Ishikawa (cell line): ENCODE results near the gene ZBTB20.
A peak's percentile ranks its signal among the peaks of the same experiment; 100 is the strongest.

Source experiments
- CEBPB ChIP-seq: IDR thresholded peaks from 2 replicates; pipeline ENCODE4 v1.6.1; 2012
- CREB1 ChIP-seq: IDR thresholded peaks from 2 replicates; pipeline ENCODE4 v1.6.1; 2012; ENCODE audit warnings: low read depth
- EGR1 ChIP-seq: IDR thresholded peaks from 2 replicates; pipeline ENCODE4 v1.6.1; 2012
- EP300 ChIP-seq: IDR thresholded peaks from 2 replicates; pipeline ENCODE4 v1.6.1; 2012; ENCODE audit warnings: borderline replicate concordance
- FOXM1 ChIP-seq: IDR thresholded peaks from 2 replicates; pipeline ENCODE4 v1.6.1; 2012; ENCODE audit warnings: low read depth, borderline replicate concordance
- NFIC ChIP-seq: IDR thresholded peaks from 2 replicates; pipeline ENCODE4 v1.6.1; 2012
- RAD21 ChIP-seq: IDR thresholded peaks from 2 replicates; pipeline ENCODE4 v1.6.1; 2012; ENCODE audit warnings: low read depth
- REST ChIP-seq: IDR thresholded peaks from 2 replicates; pipeline ENCODE4 v1.6.1; 2012; ENCODE audit warnings: low read depth, mild to moderate bottlenecking
- TAF1 ChIP-seq: IDR thresholded peaks from 2 replicates; pipeline ENCODE4 v1.6.1; 2012; ENCODE audit warnings: low read depth, mild to moderate bottlenecking
- TCF12 ChIP-seq: IDR thresholded peaks from 2 replicates; pipeline ENCODE4 v1.6.1; 2012; ENCODE audit warnings: low read depth
- TEAD4 ChIP-seq: IDR thresholded peaks from 2 replicates; pipeline ENCODE4 v1.6.1; 2012
- YY1 ChIP-seq: IDR thresholded peaks from 2 replicates; pipeline ENCODE4 v1.6.1; 2012; ENCODE audit warnings: low read depth
- ZBTB7A ChIP-seq: IDR thresholded peaks from 2 replicates; pipeline ENCODE4 v1.6.1; 2012; ENCODE audit warnings: low read depth
- TF ChIP-seq, protein P1 (sequence below): IDR thresholded peaks from 2 replicates; pipeline ENCODE4 v1.6.1; 2012

- TF ChIP-seq FOXM1 (no peak), TEAD4 (no peak), TAF1 (no peak), YY1 (no peak), ZBTB7A (no peak), TCF12 (no peak), REST (no peak), CEBPB (no peak), EP300 (no peak), RAD21 (peak; percentile 67), EGR1 (no peak), CREB1 (no peak), NFIC (no peak)
- TF ChIP-seq, protein P1, sequence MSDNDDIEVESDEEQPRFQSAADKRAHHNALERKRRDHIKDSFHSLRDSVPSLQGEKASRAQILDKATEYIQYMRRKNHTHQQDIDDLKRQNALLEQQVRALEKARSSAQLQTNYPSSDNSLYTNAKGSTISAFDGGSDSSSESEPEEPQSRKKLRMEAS: 0 out of 2 replicates have a peak, but pooled peaks have one; percentile 27
These were observed 54.8 kb downstream of the ZBTB20 start for GRCh38 chr3:115092220-115092791.
